Islet precursor cell (in vitro differentiated cells): ENCODE measurements around the gene KIF27.
"Not testable (repeated sequence)": the region's sequence is repeated elsewhere in the genome, so short reads cannot be mapped to it uniquely, and the experiment has no call there.

Source experiments
- DNase-seq: peaks from one replicate; pipeline ENCODE4 v3.0.0-alpha.2; 2018

The KIF27 gene

GRCh38 chr9:83804454-83804853 lies 116.8 kb downstream of the KIF27 start:
- not testable (repeated sequence) for DNase-seq

GRCh38 chr9:83803941-83804340 lies 117.3 kb downstream of the KIF27 start:
- DNase-seq, result not testable (repeated sequence)

DNA sequence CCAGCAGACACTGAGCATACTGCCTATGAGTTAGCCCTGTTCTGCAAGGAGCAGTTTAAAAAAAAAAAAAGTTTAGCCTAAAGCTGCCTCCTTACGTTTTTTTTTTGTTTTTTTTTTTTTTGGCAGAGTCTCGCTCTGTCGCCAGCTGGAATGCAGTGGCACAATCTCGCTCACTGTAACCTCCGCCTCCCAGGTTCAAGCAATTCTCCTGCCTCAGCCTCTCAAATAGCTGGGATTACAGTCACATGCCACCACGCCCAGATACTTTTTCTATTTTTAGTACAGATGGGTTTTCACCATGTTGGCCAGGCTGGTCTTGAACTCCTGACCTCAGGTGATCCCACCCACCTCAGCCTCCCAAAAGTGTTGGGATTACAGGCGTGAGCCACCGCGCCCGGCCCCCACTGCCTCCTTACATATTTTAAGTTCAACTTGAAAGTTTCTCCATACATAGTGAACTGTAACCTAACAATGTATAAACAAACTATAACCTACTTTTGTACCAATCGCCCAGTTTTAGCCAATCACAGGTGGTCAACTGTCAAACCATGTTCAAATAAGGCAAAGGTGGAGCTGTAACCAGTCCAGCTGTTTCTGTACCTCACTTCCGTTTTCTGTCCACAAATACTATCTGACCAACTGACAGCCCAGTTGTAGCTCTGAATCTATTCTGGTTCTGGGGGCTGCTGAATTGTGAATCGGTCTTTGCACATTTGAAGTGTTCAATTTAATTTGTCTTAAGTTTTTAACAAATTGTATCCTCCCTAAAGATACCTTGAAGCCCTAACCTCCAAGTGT lies 120.8 kb downstream of the KIF27 start:
- DNase-seq, result no peak

DNA sequence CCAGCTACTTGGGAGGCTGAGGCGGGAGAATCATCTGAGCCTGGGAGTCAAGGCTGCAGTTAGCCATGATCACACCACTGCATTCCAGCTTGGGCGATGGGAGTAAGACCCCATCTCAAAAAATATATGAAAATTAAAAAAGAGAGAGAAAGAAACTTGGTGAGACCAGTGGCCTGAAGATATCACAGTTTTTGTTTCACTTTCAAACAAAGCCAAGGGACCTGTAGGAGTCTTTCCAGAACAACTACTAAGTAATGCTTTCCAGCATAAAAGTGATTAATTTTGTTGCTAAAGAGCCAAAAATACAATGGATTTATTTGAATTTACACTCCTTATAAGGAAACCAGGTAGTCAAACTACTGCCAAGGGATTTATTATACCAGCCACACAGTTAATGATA lies 127.2 kb downstream of the KIF27 start:
- no peak for DNase-seq

DNA sequence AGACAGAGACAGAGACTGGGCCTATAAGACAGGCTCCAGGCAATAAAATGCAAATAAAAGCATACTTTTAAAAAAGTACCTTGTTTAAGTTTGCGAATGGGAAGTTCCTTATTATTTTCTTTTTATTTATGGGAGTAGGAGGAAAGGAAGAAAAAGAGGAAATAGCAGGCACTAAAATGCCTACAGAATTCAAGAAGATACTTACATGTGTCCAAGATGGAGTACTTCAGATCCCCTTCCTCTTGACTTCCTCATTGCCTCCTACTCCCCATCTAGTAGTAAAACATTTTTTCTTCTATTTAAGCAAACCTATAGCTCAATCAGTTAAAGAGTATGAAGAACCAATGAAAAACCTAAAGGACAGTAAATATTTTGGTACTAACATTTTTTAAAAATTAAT lies 128.5 kb downstream of the KIF27 start:
- DNase-seq, result no peak
